SK-N-SH treated with all-trans-retinoic acid at 6 μM for 48 hours (cell line): ENCODE results near the gene UBAP1.

Experiments used
- CSDC2 ChIP-seq: fragments of 250-450 bp; sonication (Bioruptor Pico); IDR thresholded peaks from 2 replicates; pipeline ENCODE4 v1.5.0; 2020; ENCODE audit warnings: mild to moderate bottlenecking, moderate library complexity
- CSRNP3 ChIP-seq: fragments of 250-450 bp; sonication (Bioruptor Pico); IDR thresholded peaks from 2 replicates; pipeline ENCODE4 v1.5.1; 2021; ENCODE audit warnings: mild to moderate bottlenecking, moderate library complexity
- ISL1 ChIP-seq: fragments of 250-450 bp; sonication (Bioruptor Pico); IDR thresholded peaks from 2 replicates; pipeline ENCODE4 v2.1.2; 2022; ENCODE audit warnings: mild to moderate bottlenecking, moderate library complexity
- PATZ1 ChIP-seq: fragments of 250-450 bp; sonication (Bioruptor Pico); IDR thresholded peaks from 2 replicates; pipeline ENCODE4 v1.8.0; 2020; ENCODE audit warnings: mild to moderate bottlenecking, moderate library complexity, borderline replicate concordance
- RARB ChIP-seq: fragments of 250-450 bp; sonication (Bioruptor Pico); IDR thresholded peaks from 2 replicates; pipeline ENCODE4 v1.8.0; 2021; ENCODE audit warnings: mild to moderate bottlenecking, moderate library complexity
- TCF4 ChIP-seq: fragments of 250-450 bp; sonication (Bioruptor Pico); IDR thresholded peaks from 2 replicates; pipeline ENCODE4 v1.8.0; 2021; ENCODE audit warnings: mild to moderate bottlenecking, moderate library complexity, borderline replicate concordance
- ZC3H10 ChIP-seq: fragments of 250-450 bp; sonication (Bioruptor Pico); IDR thresholded peaks from 2 replicates; pipeline ENCODE4 v1.5.1; 2021; ENCODE audit warnings: mild to moderate bottlenecking, moderate library complexity
- ZFP30 ChIP-seq: fragments of 450-650 bp; formaldehyde crosslinking; IDR thresholded peaks from 2 replicates; pipeline ENCODE4 v1.5.0; 2022; ENCODE audit warnings: mild to moderate bottlenecking, moderate library complexity
- ZNF8 ChIP-seq: fragments of 450-650 bp; formaldehyde crosslinking; IDR thresholded peaks from 2 replicates; pipeline ENCODE4 v1.5.0; 2020; ENCODE audit warnings: mild to moderate bottlenecking, moderate library complexity

- no peak for TF ChIP-seq CSRNP3 (CRISPR knock-in tag)
- TF ChIP-seq ZNF8 (CRISPR knock-in tag), result no peak
- TF ChIP-seq RARB (CRISPR knock-in tag), result no peak
- TF ChIP-seq CSDC2 (CRISPR knock-in tag), result no peak
- no peak for TF ChIP-seq TCF4 (CRISPR knock-in tag)
- TF ChIP-seq PATZ1 (CRISPR knock-in tag), result no peak
- TF ChIP-seq ISL1 (CRISPR knock-in tag), result no peak
- no peak for TF ChIP-seq ZC3H10
- TF ChIP-seq ZFP30, result no peak
These were observed 74.6 kb downstream of the UBAP1 start for GRCh38 chr9:34253460-34253837.
